LNCaP clone FGC (cell line): ENCODE measurements around the gene CBLL2.

ENCODE experiments used
- DNase-seq: peaks from one replicate; pipeline ENCODE4 v3.0.0-alpha.2; 2011; ENCODE audit warnings: low read depth
- H3K4me3 ChIP-seq: 2 replicates; pipeline ENCODE4 v1.5.1; 2011; ENCODE audit warnings: mild to moderate bottlenecking, low read depth, low read length, control low read depth
- TF ChIP-seq, protein P1 (sequence below): IDR thresholded peaks from 2 replicates; pipeline ENCODE4 v1.5.1; 2012; ENCODE audit warnings: mild to moderate bottlenecking; ENCODE audit not compliant: control insufficient read depth, insufficient read depth; ENCODE audit errors: extremely low read depth

CBLL2 gene, protein sequence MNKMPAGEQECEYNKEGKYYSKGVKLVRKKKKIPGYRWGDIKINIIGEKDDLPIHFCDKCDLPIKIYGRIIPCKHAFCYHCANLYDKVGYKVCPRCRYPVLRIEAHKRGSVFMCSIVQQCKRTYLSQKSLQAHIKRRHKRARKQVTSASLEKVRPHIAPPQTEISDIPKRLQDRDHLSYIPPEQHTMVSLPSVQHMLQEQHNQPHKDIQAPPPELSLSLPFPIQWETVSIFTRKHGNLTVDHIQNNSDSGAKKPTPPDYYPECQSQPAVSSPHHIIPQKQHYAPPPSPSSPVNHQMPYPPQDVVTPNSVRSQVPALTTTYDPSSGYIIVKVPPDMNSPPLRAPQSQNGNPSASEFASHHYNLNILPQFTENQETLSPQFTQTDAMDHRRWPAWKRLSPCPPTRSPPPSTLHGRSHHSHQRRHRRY

DNA sequence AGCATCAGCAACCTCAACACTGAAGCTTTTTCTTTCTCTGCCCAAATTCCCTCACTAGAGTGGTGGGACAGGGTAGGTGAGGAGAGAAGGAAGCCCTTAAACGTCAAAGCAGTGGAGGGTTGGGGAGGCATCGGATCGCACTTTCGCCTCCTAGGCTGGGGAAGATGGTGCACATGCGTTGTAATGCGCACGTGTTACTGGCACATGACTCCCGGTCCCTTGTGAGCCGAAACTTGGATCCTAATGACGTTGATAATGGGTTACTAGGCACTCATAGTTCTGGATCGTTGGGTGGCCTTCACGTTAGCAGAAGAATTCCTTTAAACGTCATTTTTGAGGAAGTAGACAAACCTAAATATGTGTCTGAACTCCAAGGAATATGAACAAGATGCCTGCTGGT, at the start of gene CBLL2:
Gene CBLL2, plus strand, starts transcription at position 301 of the 400 bp plus-strand sequence. Its CDS starts 79 bp downstream, at position 380.
- H3K4me3 ChIP-seq, result no peak within 1 kb of the TSS
- DNase-seq, result no peak
- TF ChIP-seq, protein P1, sequence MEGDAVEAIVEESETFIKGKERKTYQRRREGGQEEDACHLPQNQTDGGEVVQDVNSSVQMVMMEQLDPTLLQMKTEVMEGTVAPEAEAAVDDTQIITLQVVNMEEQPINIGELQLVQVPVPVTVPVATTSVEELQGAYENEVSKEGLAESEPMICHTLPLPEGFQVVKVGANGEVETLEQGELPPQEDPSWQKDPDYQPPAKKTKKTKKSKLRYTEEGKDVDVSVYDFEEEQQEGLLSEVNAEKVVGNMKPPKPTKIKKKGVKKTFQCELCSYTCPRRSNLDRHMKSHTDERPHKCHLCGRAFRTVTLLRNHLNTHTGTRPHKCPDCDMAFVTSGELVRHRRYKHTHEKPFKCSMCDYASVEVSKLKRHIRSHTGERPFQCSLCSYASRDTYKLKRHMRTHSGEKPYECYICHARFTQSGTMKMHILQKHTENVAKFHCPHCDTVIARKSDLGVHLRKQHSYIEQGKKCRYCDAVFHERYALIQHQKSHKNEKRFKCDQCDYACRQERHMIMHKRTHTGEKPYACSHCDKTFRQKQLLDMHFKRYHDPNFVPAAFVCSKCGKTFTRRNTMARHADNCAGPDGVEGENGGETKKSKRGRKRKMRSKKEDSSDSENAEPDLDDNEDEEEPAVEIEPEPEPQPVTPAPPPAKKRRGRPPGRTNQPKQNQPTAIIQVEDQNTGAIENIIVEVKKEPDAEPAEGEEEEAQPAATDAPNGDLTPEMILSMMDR, result no peak

DNA sequence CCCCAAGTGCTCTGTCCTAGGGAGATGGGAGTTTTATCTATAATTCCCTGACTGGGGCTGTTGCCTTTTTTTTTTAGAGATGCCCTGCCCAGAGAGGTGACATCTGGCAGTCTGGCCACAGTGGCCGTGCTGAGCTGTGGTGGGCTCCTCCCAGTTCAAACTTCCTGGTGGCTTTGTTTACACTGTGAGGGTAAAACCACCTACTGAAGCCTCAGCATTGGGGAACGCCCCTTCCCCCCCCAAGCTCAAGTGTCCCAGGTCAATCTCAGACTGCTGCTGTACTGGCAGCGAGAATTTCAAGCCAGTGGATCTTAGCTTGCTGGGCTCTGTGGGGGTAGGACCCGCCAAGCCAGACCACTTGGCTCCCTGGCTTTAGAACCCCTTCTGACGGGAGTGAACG, 38.3 kb upstream of the CBLL2 start:
- H3K4me3 ChIP-seq, result no peak overlapping the region
- TF ChIP-seq, protein P1, result no peak
- no peak for DNase-seq

DNA sequence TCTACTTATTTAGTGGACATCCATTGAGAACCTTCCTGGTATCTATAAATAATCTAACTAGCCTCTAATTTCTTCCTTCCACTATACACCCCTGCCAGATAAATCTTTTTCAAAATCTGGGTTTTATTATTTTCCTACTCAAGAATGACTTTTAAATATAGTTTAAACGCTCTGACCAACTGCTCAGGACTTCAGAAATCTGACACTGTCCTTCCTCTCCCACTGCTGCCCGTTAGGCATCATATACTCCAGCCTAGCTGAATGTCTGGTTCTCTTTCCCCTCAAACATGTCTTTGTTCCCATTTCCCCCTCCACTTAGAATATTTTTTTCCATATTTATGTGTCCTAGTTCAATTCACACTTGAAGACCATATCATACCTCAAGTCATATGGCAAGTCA, 35.2 kb upstream of the CBLL2 start:
- no peak for DNase-seq

DNA sequence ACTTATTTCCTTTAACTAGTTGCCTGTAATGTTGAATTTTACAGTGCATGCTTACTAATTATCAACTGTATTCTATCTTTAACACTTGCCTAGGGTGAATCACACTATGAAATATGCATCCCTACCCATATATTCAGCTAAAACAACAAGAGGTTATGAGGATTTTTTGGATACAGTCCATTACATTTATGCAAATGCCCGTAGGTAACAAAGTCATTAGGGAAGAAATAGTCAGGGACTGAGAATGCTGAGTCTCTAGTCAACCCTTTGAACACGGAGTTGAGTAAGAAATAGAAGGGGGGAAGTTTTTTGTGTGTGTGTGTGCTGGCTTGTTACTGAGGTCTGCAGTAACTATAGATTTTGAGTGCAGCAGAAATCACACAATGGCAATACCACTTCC, 26.1 kb upstream of the CBLL2 start:
- no peak for DNase-seq
- TF ChIP-seq, protein P1, result no peak

More for the DNA sequence above, 35.2 kb upstream of the CBLL2 start:
- H3K4me3 ChIP-seq, result no peak overlapping the region
- TF ChIP-seq, protein P1, result no peak

DNA sequence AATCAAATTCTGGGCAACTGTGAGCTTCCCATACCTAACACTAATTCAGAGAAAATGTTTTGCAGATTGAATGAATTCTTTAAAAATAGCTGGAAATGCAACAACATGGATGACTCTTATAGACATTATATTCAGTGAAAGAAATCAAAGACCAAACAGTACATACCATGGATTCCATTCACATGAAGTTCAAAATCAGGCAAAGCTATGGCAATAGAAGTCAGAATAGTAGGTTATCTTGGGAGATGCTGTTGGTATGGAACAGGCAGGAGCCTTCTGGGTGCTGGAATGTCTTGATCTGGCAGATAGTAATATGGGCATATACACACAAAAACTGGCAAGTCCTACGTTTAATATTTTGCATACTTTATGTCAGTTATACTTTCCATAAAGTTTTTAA, 25.5 kb upstream of the CBLL2 start:
- H3K4me3 ChIP-seq, result no peak overlapping the region
- TF ChIP-seq, protein P1, result no peak
- no peak for DNase-seq

More for the DNA sequence above, 26.1 kb upstream of the CBLL2 start:
- H3K4me3 ChIP-seq, result no peak overlapping the region

DNA sequence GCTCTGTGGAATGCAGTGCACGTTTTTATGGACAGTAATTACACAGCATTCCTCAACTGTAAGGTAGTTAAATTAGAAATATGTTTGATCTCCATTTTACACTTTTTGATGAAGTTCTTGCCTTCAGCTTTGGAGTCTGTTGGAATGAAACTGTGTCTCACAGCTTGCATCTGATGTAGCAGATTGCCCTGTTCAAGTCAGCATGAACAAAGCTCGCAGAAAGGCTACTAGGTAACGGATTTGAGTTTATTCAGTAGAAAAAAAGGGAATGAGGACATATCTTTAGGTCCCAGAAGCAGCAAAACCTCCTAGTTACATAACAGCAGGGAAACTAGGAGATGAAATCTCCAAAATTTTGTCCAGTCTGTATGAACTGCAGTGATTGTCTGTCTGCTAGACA, 24.3 kb upstream of the CBLL2 start:
- no peak for DNase-seq
- TF ChIP-seq, protein P1, result no peak
- no peak overlapping the region for H3K4me3 ChIP-seq
